Mesothelial cell of epicardium (in vitro differentiated cells): ENCODE results near the gene OR9Q1. TPM values are rescaled to one million over a fixed set of nuclear protein-coding genes. Genes with fewer than 3 reads are reported as not detected.

ENCODE experiments used
- DNase-seq, 2 experiments: peaks; one replicate each; pipeline ENCODE4 v3.0.0; 2021; ENCODE audit warnings: low spot score in 2 of 2; ENCODE audit not compliant: unreplicated experiment in 2 of 2
- H3K27ac Mint-ChIP-seq: 2 replicates; pipeline ENCODE4 v1.8.0; 2021; ENCODE audit warnings: mixed read lengths
- H3K27me3 Mint-ChIP-seq: 2 replicates; pipeline ENCODE4 v1.8.0; 2021; ENCODE audit warnings: low read depth, mixed read lengths
- H3K36me3 Mint-ChIP-seq: 2 replicates; pipeline ENCODE4 v1.8.0; 2021; ENCODE audit warnings: mixed read lengths
- H3K4me1 Mint-ChIP-seq: 2 replicates; pipeline ENCODE4 v1.8.0; 2021; ENCODE audit warnings: mixed read lengths
- H3K4me3 Mint-ChIP-seq: 2 replicates; pipeline ENCODE4 v1.8.0; 2021; ENCODE audit warnings: mild to moderate bottlenecking, moderate library complexity, mixed read lengths
- H3K9me3 Mint-ChIP-seq: 2 replicates; pipeline ENCODE4 v1.8.0; 2021; ENCODE audit warnings: mixed read lengths
- CTCF ChIP-seq: fragments of 200-600 bp; sonication (generic); IDR thresholded peaks from one replicate; pipeline ENCODE4 v1.5.0; 2021; ENCODE audit warnings: antibody characterized with exemption; ENCODE audit not compliant: unreplicated experiment
- total RNA-seq: library from RNA; stranded (reverse); gene quantifications from 3 replicates; pipeline ENCODE4 v1.2.1, GENCODE V29; 2021

The OR9Q1 gene
- total RNA-seq, 1 donor from 2014 or later: not detected

GRCh38 chr11:58000699-58001098 lies 23.0 kb upstream of the OR9Q1 start:
- no peak overlapping the region for H3K4me3 Mint-ChIP-seq
- no peak for DNase-seq
- no peaks in the 10 kb centered on the region for H3K4me1 Mint-ChIP-seq
- no peaks in the 10 kb centered on the region for H3K36me3 Mint-ChIP-seq
- H3K27me3 Mint-ChIP-seq: peaks cover 10% of the 10 kb centered on the region
- no peak overlapping the region for H3K27ac Mint-ChIP-seq
- H3K9me3 Mint-ChIP-seq: no peaks in the 10 kb centered on the region
- TF ChIP-seq CTCF: no peak

- H3K27ac Mint-ChIP-seq: no peak overlapping the region
- TF ChIP-seq CTCF: no peak
- no peaks in the 10 kb centered on the region for H3K9me3 Mint-ChIP-seq
- no peaks in the 10 kb centered on the region for H3K4me1 Mint-ChIP-seq
- H3K27me3 Mint-ChIP-seq: peaks cover 10% of the 10 kb centered on the region
- H3K36me3 Mint-ChIP-seq: no peaks in the 10 kb centered on the region
- no peak for DNase-seq
- H3K4me3 Mint-ChIP-seq: no peak overlapping the region
Measured at GRCh38 chr11:58003036-58003435, 20.6 kb upstream of the OR9Q1 start.

- no peak overlapping the region for H3K27ac Mint-ChIP-seq
- no peak overlapping the region for H3K4me3 Mint-ChIP-seq
- H3K4me1 Mint-ChIP-seq: no peaks in the 10 kb centered on the region
- H3K9me3 Mint-ChIP-seq: no peaks in the 10 kb centered on the region
- H3K36me3 Mint-ChIP-seq: no peaks in the 10 kb centered on the region
- DNase-seq: no peak
- no peak for TF ChIP-seq CTCF
- peaks cover 10% of the 10 kb centered on the region for H3K27me3 Mint-ChIP-seq
Measured at GRCh38 chr11:58003591-58003990, 20.1 kb upstream of the OR9Q1 start.

- no peaks in the 10 kb centered on the region for H3K9me3 Mint-ChIP-seq
- no peaks in the 10 kb centered on the region for H3K36me3 Mint-ChIP-seq
- no peak for DNase-seq
- peaks cover 10% of the 10 kb centered on the region for H3K27me3 Mint-ChIP-seq
- TF ChIP-seq CTCF: no peak
- H3K4me1 Mint-ChIP-seq: no peaks in the 10 kb centered on the region
- H3K27ac Mint-ChIP-seq: no peak overlapping the region
- no peak overlapping the region for H3K4me3 Mint-ChIP-seq
Measured at GRCh38 chr11:58004664-58005063, 19.0 kb upstream of the OR9Q1 start.

GRCh38 chr11:58006940-58007339 lies 16.7 kb upstream of the OR9Q1 start:
- Mint-ChIP-seq H3K4me3 (no peak overlapping the region), H3K4me1 (no peaks in the 10 kb centered on the region), H3K27me3 (peaks cover 10% of the 10 kb centered on the region), H3K9me3 (no peaks in the 10 kb centered on the region), H3K36me3 (no peaks in the 10 kb centered on the region), H3K27ac (no peak overlapping the region)
- no peak for DNase-seq
- no peak for TF ChIP-seq CTCF

GRCh38 chr11:58011771-58012170 lies 11.9 kb upstream of the OR9Q1 start:
- Mint-ChIP-seq H3K9me3 (peaks cover 4% of the 10 kb centered on the region), H3K27me3 (peaks cover 2% of the 10 kb centered on the region), H3K27ac (no peak overlapping the region), H3K4me3 (no peak overlapping the region), H3K36me3 (no peaks in the 10 kb centered on the region), H3K4me1 (peaks cover 5% of the 10 kb centered on the region)
- TF ChIP-seq CTCF: no peak
- DNase-seq: no peak
